Measurements from ENCODE around the gene SPRTN. TPM values are rescaled to one million over a fixed set of nuclear protein-coding genes. Genes with fewer than 3 reads are reported as not detected.

SPRTN gene
- total and polyA plus RNA-seq, 2 donors (not counting 1 experiment from before 2014, with no cell fraction given) = 3.5 to 13.4 TPM

GRCh38 chr1:231374394-231374793, 36.3 kb downstream of the SPRTN start:
- Mint-ChIP-seq H3K4me3 (no peak overlapping the region), H3K4me1 (peaks cover 18% of the 10 kb centered on the region), H3K27me3 (no peaks in the 10 kb centered on the region), H3K9me3 (ENCODE audit: insufficient read depth) (no peaks in the 10 kb centered on the region), H3K27ac (no peak overlapping the region)
- Histone ChIP-seq H3K4me1 (ENCODE audit: control insufficient read depth in 2 of 2, insufficient read depth in 2 of 2, low read length in 2 of 2) (peaks cover 0 to 3% of the 10 kb centered on the region in 2 donors), H3K9me3 (ENCODE audit: control extremely low read depth in 1 of 3, control insufficient read depth in 2 of 3, insufficient read depth in 1 of 3, low read length in 2 of 3) (no peaks in the 10 kb centered on the region), H3K27me3 (replicated peaks in 1 of 4; ENCODE audit: control extremely low read depth in 1 of 4, control insufficient read depth in 3 of 4, insufficient read depth in 4 of 4, low read length in 3 of 4) (no peaks in the 10 kb centered on the region), H3K27ac (ENCODE audit: low read length in 2 of 2) (no peak overlapping the region), H3K79me2 (ENCODE audit: control insufficient read depth, insufficient read depth, low read length) (peaks cover 14% of the 10 kb centered on the region), H4K20me1 (ENCODE audit: control insufficient read depth, insufficient read depth, low read length, poor library complexity, severe bottlenecking) (peaks cover 24% of the 10 kb centered on the region), H2AFZ (ENCODE audit: insufficient read depth, low read depth, low read length, poor library complexity, severe bottlenecking) (no peak overlapping the region), H3K9ac (ENCODE audit: low read length) (no peak overlapping the region), H3K4me2 (replicated peaks; ENCODE audit: low read depth, low read length, poor library complexity, severe bottlenecking) (no peak overlapping the region), H3K36me3 (replicated peaks in 1 of 2; ENCODE audit: control extremely low read depth in 1 of 2, control insufficient read depth in 1 of 2, extremely low read depth in 1 of 2, insufficient read depth in 2 of 2, low read length in 1 of 2) (peaks cover 4 to 13% of the 10 kb centered on the region in 2 experiments), H3K4me3 (ENCODE audit: control extremely low read depth in 1 of 5, extremely low read depth in 1 of 5, insufficient read depth in 1 of 5, low read depth in 2 of 5, low read length in 4 of 5) (no peak overlapping the region)
- POLR2A ChIA-PET = interaction anchor here (0.6 kb wide), 1 partner anchor 221 kb away, joined by 4 read pairs; no protein-coding TSS in a partner anchor
- CTCF ChIA-PET = interaction anchor here (1.2 kb wide), 1 partner anchor 15 kb away, joined by 3 read pairs; no protein-coding TSS in a partner anchor
- no peak for ATAC-seq (ENCODE audit: low read depth)
- TF ChIP-seq, protein P1, sequence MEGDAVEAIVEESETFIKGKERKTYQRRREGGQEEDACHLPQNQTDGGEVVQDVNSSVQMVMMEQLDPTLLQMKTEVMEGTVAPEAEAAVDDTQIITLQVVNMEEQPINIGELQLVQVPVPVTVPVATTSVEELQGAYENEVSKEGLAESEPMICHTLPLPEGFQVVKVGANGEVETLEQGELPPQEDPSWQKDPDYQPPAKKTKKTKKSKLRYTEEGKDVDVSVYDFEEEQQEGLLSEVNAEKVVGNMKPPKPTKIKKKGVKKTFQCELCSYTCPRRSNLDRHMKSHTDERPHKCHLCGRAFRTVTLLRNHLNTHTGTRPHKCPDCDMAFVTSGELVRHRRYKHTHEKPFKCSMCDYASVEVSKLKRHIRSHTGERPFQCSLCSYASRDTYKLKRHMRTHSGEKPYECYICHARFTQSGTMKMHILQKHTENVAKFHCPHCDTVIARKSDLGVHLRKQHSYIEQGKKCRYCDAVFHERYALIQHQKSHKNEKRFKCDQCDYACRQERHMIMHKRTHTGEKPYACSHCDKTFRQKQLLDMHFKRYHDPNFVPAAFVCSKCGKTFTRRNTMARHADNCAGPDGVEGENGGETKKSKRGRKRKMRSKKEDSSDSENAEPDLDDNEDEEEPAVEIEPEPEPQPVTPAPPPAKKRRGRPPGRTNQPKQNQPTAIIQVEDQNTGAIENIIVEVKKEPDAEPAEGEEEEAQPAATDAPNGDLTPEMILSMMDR (IDR thresholded peaks at IDR 0.05) = no peak
- no peak for TF ChIP-seq EZH2 (IDR thresholded peaks at IDR 0.05; ENCODE audit: borderline replicate concordance, insufficient read depth, low read depth, low read length, poor library complexity, severe bottlenecking)
- DNase-seq = no peak
- WGBS (ENCODE audit: insufficient coverage) = 96% methylated on average over 3 of the region's 4 CpGs
- intact Hi-C loops (cut with micrococcal nuclease) = loop anchor here (5.0 kb wide), 1 partner anchor 48 kb away; the partner anchor contains the start of gene EGLN1

GRCh38 chr1:231376101-231376500, 38.0 kb downstream of the SPRTN start:
- CTCF ChIA-PET = no interaction called here

More at GRCh38 chr1:231376101-231376500, 38.0 kb downstream of the SPRTN start:
- intact Hi-C loops (cut with micrococcal nuclease) = no loop called here
- H3K4me1 Mint-ChIP-seq = peaks cover 25% of the 10 kb centered on the region
- ATAC-seq (ENCODE audit: low read depth) (no peak), DNase-seq (no peak)
- H3K9me3 Mint-ChIP-seq (ENCODE audit: insufficient read depth) = no peaks in the 10 kb centered on the region
- WGBS (ENCODE audit: insufficient coverage) = 100% methylated on average over 1 of the region's 4 CpGs
- no peak overlapping the region for H3K27ac Mint-ChIP-seq
- TF ChIP-seq, protein P1 (IDR thresholded peaks at IDR 0.05) = no peak
- no peak for TF ChIP-seq EZH2 (IDR thresholded peaks at IDR 0.05; ENCODE audit: borderline replicate concordance, insufficient read depth, low read depth, low read length, poor library complexity, severe bottlenecking)
- H3K27ac ChIP-seq (ENCODE audit: low read length in 2 of 2) = no peak overlapping the region
- peaks cover 29% of the 10 kb centered on the region for H3K79me2 ChIP-seq (ENCODE audit: control insufficient read depth, insufficient read depth, low read length)
- POLR2A ChIA-PET = no interaction called here
- no peak overlapping the region for H3K4me2 ChIP-seq (replicated peaks; ENCODE audit: low read depth, low read length, poor library complexity, severe bottlenecking)
- no peaks in the 10 kb centered on the region for H3K27me3 Mint-ChIP-seq
- no peak overlapping the region for H3K4me3 Mint-ChIP-seq
- H3K9me3 ChIP-seq (ENCODE audit: control extremely low read depth in 1 of 3, control insufficient read depth in 2 of 3, insufficient read depth in 1 of 3, low read length in 2 of 3) = no peaks in the 10 kb centered on the region
- peaks cover 32% of the 10 kb centered on the region for H4K20me1 ChIP-seq (ENCODE audit: control insufficient read depth, insufficient read depth, low read length, poor library complexity, severe bottlenecking)
- H3K4me1 ChIP-seq (ENCODE audit: control insufficient read depth in 2 of 2, insufficient read depth in 2 of 2, low read length in 2 of 2) = peaks cover 0 to 3% of the 10 kb centered on the region in 2 donors
- peaks cover 1 to 6% of the 10 kb centered on the region in 2 experiments for H3K36me3 ChIP-seq (replicated peaks in 1 of 2; ENCODE audit: control extremely low read depth in 1 of 2, control insufficient read depth in 1 of 2, extremely low read depth in 1 of 2, insufficient read depth in 2 of 2, low read length in 1 of 2)
- no peak overlapping the region for H2AFZ ChIP-seq (ENCODE audit: insufficient read depth, low read depth, low read length, poor library complexity, severe bottlenecking)
- no peak overlapping the region for H3K9ac ChIP-seq (ENCODE audit: low read length)
- H3K27me3 ChIP-seq (replicated peaks in 1 of 4; ENCODE audit: control extremely low read depth in 1 of 4, control insufficient read depth in 3 of 4, insufficient read depth in 4 of 4, low read length in 3 of 4) = no peaks in the 10 kb centered on the region
- no peak overlapping the region for H3K4me3 ChIP-seq (ENCODE audit: control extremely low read depth in 1 of 5, extremely low read depth in 1 of 5, insufficient read depth in 1 of 5, low read depth in 2 of 5, low read length in 4 of 5)
